Prostate gland (tissue), 2 donors: Measurements from ENCODE around the gene LMLN.

Source experiments
- CTCF ChIP-seq, 4 experiments: fragments of 200-600 bp in 2 of 4; fragments of 450-650 bp in 2 of 4; sonication (generic) in 2 of 4; IDR thresholded peaks; 1 replicate in 3 of 4; 2 replicates in 1 of 4; pipeline ENCODE4 v1.5.1; 2016 to 2019; ENCODE audit warnings: antibody characterized with exemption in 4 of 4, mild to moderate bottlenecking in 2 of 4, moderate library complexity in 2 of 4
- POLR2A ChIP-seq: fragments of 450-650 bp; IDR thresholded peaks from one replicate; pipeline ENCODE4 v1.6.1; 2016; ENCODE audit warnings: antibody characterized with exemption, mild to moderate bottlenecking

- TF ChIP-seq CTCF (IDR thresholded peaks at IDR 0.05) = no peak
- TF ChIP-seq POLR2A = no peak
These were observed 1.5 kb downstream of the LMLN start for GRCh38 chr3:197961582-197961945.
